ENCODE results near the gene MYRFL.

Gene MYRFL

GRCh38 chr12:69931569-69931968 lies 106.5 kb downstream of the MYRFL start:
- no peak for ATAC-seq

DNA sequence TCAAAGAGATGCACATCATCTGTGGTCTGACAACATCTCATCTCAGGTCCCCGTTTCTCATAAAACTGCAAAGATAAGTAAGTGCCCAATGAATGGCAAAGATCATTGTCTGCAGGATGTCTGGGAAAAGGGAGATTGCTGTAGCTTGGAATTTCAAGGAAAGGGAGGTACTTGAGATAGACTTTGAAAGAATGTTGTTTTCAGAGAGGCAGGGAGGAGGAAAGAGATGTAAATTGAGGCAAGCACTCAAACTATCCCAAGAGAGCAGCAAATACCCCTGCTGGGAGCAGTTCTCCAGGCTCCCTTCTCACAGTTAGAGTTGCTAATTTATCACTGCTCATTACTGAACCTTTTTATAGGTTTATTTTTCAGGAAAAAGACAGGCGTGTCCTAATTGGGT lies 107.1 kb downstream of the MYRFL start:
- TF ChIP-seq CSDC2 (CRISPR knock-in tag; IDR thresholded peaks at IDR 0.05) (no peak), ZNF70 (CRISPR knock-in tag; IDR thresholded peaks at IDR 0.05) (no peak), OSR1 (CRISPR knock-in tag; IDR thresholded peaks at IDR 0.05) (no peak), ZC3H10 (CRISPR knock-in tag; IDR thresholded peaks at IDR 0.05) (no peak)
- ATAC-seq: no peak

More at GRCh38 chr12:69931569-69931968, 106.5 kb downstream of the MYRFL start:
- TF ChIP-seq TOX (CRISPR knock-in tag; IDR thresholded peaks at IDR 0.05; ENCODE audit: borderline replicate concordance): no peak
- no peak for TF ChIP-seq PATZ1 (CRISPR knock-in tag; IDR thresholded peaks at IDR 0.05; ENCODE audit: borderline replicate concordance)
- TF ChIP-seq ZNF565 (CRISPR knock-in tag; conservative IDR thresholded peaks at IDR 0.05; ENCODE audit: low read depth): no peak

- ATAC-seq: no peak
- TF ChIP-seq TCF4 (CRISPR knock-in tag; IDR thresholded peaks at IDR 0.05; ENCODE audit: borderline replicate concordance) (no peak), PPARA (CRISPR knock-in tag; IDR thresholded peaks at IDR 0.05; ENCODE audit: borderline replicate concordance) (no peak), BACH2 (CRISPR knock-in tag; IDR thresholded peaks at IDR 0.05; ENCODE audit: borderline replicate concordance) (no peak), PATZ1 (CRISPR knock-in tag; IDR thresholded peaks at IDR 0.05; ENCODE audit: borderline replicate concordance) (no peak), ZFP30 (CRISPR knock-in tag; IDR thresholded peaks at IDR 0.05) (no peak), SNAI2 (CRISPR knock-in tag; IDR thresholded peaks at IDR 0.05) (no peak), ZNF8 (CRISPR knock-in tag; IDR thresholded peaks at IDR 0.05) (no peak), ZNF70 (CRISPR knock-in tag; IDR thresholded peaks at IDR 0.05) (no peak), ARNTL (CRISPR knock-in tag; IDR thresholded peaks at IDR 0.05; ENCODE audit: borderline replicate concordance, low read depth) (no peak), ZC3H10 (CRISPR knock-in tag; IDR thresholded peaks at IDR 0.05) (no peak), RARB (CRISPR knock-in tag; IDR thresholded peaks at IDR 0.05) (no peak), ZFP3 (CRISPR knock-in tag; IDR thresholded peaks at IDR 0.05) (no peak), TSHZ2 (CRISPR knock-in tag; IDR thresholded peaks at IDR 0.05) (no peak), ESRRG (CRISPR knock-in tag; IDR thresholded peaks at IDR 0.05) (no peak), ISL1 (CRISPR knock-in tag; IDR thresholded peaks at IDR 0.05) (no peak), POU6F1 (CRISPR knock-in tag; IDR thresholded peaks at IDR 0.05; ENCODE audit: borderline replicate concordance, low read depth) (no peak), CSDC2 (CRISPR knock-in tag; IDR thresholded peaks at IDR 0.05) (no peak)
These were observed 107.9 kb downstream of the MYRFL start for GRCh38 chr12:69932676-69933552.

- TF ChIP-seq ZNF70 (CRISPR knock-in tag; IDR thresholded peaks at IDR 0.05) (no peak), ZFP3 (CRISPR knock-in tag; IDR thresholded peaks at IDR 0.05) (no peak), POU6F1 (CRISPR knock-in tag; IDR thresholded peaks at IDR 0.05; ENCODE audit: borderline replicate concordance, low read depth) (no peak), TCF4 (CRISPR knock-in tag; IDR thresholded peaks at IDR 0.05; ENCODE audit: borderline replicate concordance) (no peak), ISL1 (CRISPR knock-in tag; IDR thresholded peaks at IDR 0.05) (no peak), ZNF565 (CRISPR knock-in tag; conservative IDR thresholded peaks at IDR 0.05; ENCODE audit: low read depth) (no peak), ZC3H10 (CRISPR knock-in tag; IDR thresholded peaks at IDR 0.05) (no peak), ARNTL (CRISPR knock-in tag; IDR thresholded peaks at IDR 0.05; ENCODE audit: borderline replicate concordance, low read depth) (no peak), RARB (CRISPR knock-in tag; IDR thresholded peaks at IDR 0.05) (no peak), SNAI2 (CRISPR knock-in tag; IDR thresholded peaks at IDR 0.05) (no peak), TSHZ2 (CRISPR knock-in tag; IDR thresholded peaks at IDR 0.05) (no peak), TOX (CRISPR knock-in tag; IDR thresholded peaks at IDR 0.05; ENCODE audit: borderline replicate concordance) (no peak)
- ATAC-seq: no peak
These were observed 109.0 kb downstream of the MYRFL start for GRCh38 chr12:69934011-69934410.
